Gastrocnemius medialis (tissue), 4 donors: ENCODE measurements around the gene RBM10.

Experiments used
- POLR2A ChIP-seq, 2 donors: fragments of 450-650 bp; IDR thresholded peaks; one replicate each; pipeline ENCODE4 v1.6.1; 2017; ENCODE audit warnings: antibody characterized with exemption in 2 of 2, mild to moderate bottlenecking in 2 of 2, moderate library complexity in 2 of 2
- TF ChIP-seq, protein P1 (sequence below), 5 experiments: fragments of 450-650 bp in 3 of 5; fragments of 200-600 bp in 2 of 5; sonication (generic) in 2 of 5; IDR thresholded peaks in 4 of 5; conservative IDR thresholded peaks in 1 of 5; 1 replicate in 4 of 5; 2 replicates in 1 of 5; pipeline ENCODE4 v1.5.1; 2016 to 2019; ENCODE audit warnings: antibody characterized with exemption in 5 of 5, mild to moderate bottlenecking in 3 of 5, moderate library complexity in 3 of 5

DNA sequence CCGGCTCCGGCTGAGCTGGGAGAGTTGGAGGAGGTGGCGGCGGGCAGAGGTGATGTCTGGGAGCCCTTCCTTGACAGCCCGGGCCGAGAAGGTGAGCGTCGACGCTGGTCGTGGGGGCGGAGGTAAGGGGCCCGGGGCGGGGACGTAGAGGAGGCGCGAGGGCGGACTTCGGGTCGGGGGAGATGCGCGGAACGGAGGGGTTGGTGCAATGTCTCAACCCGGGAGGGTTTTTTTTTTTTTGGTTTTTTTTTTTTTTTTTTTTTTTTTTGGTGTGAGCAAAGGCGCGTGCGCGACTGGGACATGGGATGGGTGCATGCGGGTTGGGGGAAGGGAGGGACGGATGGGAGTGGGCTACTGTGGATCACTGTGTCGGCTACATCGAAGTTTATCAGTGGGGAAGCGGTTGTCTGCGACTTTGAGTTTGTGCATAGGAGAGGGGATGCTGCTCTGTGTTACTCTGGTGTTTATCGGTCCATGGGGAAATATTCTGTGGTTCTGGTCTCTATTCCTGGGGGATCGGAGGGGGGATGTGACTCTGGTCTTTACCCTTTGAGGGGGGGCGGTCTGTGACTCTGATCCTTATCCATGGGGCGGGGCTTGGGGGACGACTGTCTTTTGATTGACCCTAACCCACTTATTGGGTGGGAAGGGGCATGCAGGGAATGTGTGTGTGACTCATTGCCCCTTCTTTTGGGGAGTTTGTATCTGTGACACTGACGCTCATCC is 537 bp downstream of the RBM10 start:
- TF ChIP-seq, protein P1, sequence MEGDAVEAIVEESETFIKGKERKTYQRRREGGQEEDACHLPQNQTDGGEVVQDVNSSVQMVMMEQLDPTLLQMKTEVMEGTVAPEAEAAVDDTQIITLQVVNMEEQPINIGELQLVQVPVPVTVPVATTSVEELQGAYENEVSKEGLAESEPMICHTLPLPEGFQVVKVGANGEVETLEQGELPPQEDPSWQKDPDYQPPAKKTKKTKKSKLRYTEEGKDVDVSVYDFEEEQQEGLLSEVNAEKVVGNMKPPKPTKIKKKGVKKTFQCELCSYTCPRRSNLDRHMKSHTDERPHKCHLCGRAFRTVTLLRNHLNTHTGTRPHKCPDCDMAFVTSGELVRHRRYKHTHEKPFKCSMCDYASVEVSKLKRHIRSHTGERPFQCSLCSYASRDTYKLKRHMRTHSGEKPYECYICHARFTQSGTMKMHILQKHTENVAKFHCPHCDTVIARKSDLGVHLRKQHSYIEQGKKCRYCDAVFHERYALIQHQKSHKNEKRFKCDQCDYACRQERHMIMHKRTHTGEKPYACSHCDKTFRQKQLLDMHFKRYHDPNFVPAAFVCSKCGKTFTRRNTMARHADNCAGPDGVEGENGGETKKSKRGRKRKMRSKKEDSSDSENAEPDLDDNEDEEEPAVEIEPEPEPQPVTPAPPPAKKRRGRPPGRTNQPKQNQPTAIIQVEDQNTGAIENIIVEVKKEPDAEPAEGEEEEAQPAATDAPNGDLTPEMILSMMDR (IDR thresholded peaks at IDR 0.05 in 4 of 5, conservative IDR thresholded peaks at IDR 0.05 in 1 of 5): no peak
- no peak for TF ChIP-seq POLR2A (IDR thresholded peaks at IDR 0.05)
